Endometrium (tissue), 2 donors: ENCODE measurements around the gene ALPK1.
"Not testable (repeated sequence)": the region's sequence is repeated elsewhere in the genome, so short reads cannot be mapped to it uniquely, and the experiment has no call there.

ENCODE experiments used
- FAIRE-seq: peaks from 2 replicates; lab custom pipeline; 2012; peaks lifted over from hg19 to GRCh38; lab: Jason Lieb, UNC
- donor health status: control.
- donor health status: control.

ALPK1 gene

DNA sequence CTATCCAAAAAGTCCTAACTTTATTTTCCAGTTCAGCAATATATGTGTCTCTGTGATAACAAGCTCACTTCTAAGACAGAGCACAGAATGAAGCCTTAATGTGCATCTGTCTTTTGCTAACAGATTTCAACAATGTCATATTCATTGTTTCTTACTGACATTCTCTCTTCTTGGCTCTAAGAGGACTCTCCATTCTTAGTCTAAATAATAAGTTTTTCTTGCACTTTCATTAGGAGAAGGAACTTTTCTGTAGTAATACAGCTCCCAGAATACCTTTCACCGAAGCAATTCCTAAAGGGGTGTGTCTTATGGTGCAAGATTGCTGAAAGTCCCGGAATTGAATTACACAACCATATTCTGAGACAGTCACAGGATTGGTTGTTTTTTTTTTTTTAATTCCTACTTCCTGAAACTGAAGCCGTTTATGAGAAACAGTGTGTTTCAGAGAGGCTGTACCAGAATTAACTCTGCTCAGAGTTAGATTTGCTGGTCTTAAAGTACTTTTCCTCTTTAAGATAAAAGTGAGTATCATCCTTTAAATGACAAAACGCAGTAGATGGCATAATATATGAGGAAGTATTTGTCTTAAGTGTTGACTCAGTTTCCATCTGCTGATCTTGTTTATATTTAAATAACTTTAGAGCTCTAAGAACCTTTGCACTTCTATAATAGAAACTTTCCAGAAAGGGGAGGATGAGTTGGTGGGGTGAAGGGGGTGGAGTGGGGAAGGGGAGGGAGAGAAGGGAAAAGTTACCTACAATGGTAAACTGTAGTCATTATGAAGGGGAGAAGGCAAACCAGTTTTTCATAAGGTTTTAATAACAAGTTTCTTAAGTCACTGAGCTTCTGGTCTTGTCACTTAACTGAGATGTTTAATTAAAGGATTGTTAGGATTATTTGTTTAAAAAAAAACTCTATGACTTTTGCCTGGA is at the start of gene ALPK1:
Gene ALPK1, plus strand, starts transcription at position 421 of the 932 bp plus-strand sequence.
- FAIRE-seq, result peak; percentile 98

GRCh38 chr4:112251019-112251643 is 46.0 kb upstream of the ALPK1 start:
- no peak for FAIRE-seq

- no peak for FAIRE-seq
These were observed 44.9 kb upstream of the ALPK1 start for GRCh38 chr4:112252234-112252633.

GRCh38 chr4:112253382-112254000 is 43.7 kb upstream of the ALPK1 start:
- FAIRE-seq, result no peak

- FAIRE-seq, result no peak
These were observed 40.1 kb upstream of the ALPK1 start for GRCh38 chr4:112257098-112257497.

DNA sequence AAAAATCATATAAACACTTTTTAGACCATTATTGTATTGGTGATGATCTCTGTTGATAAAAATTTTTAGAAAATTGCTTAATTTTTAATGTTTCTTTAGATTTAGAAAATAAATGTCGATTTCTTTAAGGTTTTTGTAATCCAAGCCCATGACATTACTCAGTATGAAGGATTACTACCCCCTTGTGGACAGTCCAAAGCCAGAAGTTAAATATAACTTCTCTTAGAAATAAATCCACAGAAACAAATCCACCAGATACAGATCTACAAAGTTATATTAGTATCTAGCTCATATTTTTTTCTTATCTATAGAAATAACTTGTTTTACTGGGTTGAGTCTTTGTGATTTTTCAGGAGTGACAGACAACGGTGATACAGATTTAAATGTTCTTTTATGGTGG is 30.3 kb upstream of the ALPK1 start:
- peak; percentile 41 for FAIRE-seq

- FAIRE-seq, result no peak
These were observed 27.1 kb upstream of the ALPK1 start for GRCh38 chr4:112270051-112270450.

DNA sequence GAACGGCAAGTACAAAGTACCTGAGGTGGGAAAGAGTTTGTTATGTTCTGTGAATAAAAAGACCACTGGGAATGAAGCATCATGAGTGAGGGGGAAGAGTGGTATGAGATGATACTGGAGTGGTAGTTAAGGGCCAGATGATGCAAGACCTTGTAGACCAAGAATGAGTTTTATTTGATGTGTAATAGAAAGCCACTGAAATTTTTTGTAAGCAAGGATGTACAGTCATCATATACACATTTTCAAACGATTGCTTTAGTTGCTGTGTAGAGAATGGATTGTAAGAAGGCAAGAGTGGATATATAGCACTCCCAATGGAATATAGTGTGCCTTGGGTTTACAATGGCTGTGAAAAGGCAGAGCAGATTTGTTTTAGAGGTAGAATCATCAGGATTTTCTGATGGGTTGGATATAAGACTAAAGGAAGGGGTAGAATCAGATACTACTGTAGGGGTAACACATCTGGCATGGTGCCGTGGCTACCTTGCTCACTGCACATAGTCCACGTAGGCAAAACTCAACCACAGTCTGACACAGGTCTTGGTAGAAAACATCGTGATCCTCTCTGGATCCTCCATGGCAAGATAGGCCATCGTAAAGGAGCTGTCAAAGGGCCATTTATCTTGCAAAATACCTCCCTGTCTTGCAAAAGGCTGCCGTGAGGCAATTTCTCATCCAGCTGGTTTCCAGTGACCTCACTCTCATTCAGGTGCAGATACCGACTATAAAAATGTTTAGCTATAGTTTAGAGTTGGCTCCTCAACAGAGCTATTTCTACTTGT is 26.3 kb upstream of the ALPK1 start:
- no peak for FAIRE-seq

GRCh38 chr4:112272292-112272691 is 24.9 kb upstream of the ALPK1 start:
- no peak for FAIRE-seq

- no peak for FAIRE-seq
These were observed 22.2 kb upstream of the ALPK1 start for GRCh38 chr4:112274959-112275358.

GRCh38 chr4:112276113-112276512 is 21.1 kb upstream of the ALPK1 start:
- no peak for FAIRE-seq

DNA sequence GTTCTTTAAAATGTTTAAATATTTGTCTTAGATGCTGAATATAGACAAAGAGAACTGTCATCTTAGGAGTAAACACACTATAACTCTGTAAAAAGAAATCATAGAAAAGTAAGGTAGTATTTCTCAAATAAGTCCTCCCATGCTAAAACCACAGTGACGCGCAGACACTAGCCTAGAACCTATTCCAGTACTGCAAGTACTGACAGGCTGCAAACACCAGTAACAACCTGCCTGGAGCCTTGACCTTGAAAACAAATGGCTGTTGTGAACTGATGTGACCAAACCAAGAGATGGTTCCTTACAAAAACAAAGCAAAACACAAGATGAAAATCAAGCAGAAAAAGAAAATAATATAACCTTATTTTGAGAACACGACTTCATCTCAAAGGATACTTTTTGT is 19.9 kb upstream of the ALPK1 start:
- no peak for FAIRE-seq

DNA sequence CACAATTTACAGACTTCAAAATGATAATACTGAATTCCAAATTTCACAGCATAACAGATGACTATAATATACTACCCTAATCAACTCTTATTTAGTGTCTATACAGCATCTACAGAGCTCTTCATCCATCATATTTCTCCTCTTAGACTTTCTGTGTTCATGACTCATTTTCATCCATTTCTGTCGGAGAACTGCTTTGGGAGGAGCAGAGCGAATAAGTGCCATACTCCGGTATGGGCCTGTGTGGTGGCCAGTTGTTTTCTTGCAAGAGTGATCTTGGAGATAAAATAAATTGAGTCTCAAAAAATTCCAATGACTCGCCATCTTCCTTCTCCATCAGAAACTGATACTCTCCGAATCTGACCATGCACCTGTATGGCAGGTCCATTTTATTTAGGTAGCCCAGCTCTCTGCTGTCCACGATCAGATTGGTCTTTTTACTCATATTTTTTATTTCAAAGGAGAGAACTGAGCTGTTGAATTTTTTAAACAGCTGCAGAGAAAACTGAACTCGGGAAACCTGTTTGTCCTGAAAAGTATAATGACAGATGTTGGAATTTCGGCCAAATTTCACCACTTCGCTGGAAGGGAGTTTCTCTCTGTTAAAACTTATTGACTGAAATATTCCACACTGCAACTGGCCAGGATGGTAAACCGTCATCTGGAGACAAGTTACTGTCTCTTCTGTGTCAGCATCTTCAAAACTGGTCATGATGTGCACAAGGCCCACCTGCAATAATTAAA is 19.3 kb upstream of the ALPK1 start:
- no peak for FAIRE-seq

- no peak for FAIRE-seq
These were observed 17.9 kb upstream of the ALPK1 start for GRCh38 chr4:112279025-112279881.

DNA sequence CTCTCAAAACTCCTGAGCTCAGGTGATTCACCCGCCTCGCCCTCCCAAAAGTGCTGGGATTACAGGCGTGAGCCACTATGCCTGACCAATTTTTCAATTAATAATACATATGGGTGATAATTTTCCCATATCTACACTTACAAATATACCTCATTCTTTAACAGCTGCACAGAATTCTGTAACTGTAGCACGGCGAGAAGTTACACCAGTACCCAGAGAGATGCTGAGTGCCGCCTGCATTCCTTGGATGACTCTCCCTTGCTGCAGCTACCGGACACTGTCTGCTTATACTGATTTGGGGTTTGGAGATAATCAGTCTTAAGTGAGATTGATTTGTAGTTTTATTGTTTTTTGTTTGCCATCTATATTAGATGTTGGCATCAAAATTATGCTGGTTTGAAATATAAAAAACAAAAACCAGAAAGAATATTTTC is 17.3 kb upstream of the ALPK1 start:
- no peak for FAIRE-seq

DNA sequence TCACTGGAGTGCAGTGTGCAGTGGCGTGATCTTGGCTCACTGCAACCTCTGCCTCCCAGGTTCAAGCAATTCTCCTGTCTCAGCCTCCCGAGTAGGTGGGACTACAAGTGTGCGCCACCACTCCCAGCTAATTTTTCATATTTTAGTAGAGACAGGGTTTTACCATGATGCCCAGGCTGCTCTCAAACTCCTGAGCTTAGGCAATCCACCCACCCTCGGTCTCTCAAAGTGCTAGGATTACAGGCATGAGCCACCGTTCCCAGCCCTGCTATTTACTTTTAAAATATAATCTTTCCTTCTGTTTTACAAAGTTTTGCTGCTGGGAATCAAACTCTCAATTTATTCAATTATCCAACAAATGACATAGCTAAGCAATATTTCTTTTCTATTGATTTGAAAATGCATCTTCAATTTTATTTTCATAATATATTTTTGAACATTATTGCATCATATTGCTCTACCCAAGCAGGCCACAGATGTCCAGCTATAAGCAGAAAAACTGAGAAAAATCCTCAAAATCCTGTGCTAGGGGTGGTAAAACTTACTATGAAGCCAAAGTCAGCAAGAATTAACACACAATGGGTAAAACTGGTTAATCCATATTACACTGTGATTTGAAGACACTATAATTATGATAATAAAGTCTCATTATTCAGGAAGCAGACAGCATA is 16.6 kb upstream of the ALPK1 start:
- FAIRE-seq, result no peak

- FAIRE-seq, result not testable (repeated sequence)
These were observed 15.2 kb upstream of the ALPK1 start for GRCh38 chr4:112281895-112282398.

DNA sequence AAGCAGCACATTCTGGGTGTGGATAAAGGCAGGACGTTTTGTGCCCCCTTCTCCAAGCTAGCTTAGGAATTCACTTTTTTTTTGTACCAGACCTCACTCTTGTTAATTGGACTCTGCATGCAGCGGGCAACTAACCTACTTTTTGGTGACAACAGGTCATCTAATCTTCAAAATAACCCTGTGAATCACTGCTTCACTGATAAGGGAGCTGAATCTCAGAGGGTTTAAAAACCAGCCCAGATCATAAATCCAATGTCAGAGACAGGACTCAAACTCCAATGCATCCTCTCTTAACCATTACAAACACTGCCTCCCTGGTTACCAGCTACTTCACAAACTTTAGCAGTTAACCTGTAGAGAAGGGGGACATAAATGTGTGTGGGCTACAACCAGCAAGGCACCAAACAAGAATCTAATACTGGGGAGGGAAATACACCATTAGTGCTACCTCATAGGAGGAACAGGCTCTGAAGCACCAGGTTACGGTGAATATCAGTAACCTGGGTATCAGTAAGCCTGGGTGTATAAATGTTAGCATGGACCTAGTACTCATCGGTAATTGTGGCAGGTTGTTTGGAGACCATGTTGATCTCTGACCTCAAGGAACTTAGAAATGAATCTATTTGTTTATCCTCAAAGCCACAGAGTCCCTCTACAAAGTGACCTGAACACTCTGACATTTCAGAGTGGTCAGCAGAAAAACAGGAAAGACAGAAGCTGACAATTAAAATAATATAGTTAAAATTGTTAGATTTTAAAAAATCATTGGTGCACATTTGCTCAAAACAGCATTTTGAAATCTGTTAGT is 14.1 kb upstream of the ALPK1 start:
- no peak for FAIRE-seq

DNA sequence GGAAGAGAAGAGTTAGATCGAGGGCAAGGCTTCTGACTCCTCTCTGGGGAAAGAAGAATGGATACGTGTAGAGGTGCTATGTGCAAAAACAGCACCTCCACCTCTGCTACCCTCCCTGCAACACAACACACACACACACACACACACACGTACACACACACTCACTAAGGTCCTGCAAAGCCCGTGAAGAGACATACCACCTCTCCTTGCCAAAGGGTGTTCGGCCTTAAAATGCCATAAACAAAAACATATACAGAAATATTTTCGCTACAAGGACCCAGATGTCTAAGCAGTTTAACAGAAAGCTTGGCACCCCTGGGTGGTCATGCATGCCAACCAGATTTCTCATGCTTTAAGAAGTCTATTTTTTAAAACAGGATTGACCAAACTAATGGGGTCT is 13.0 kb upstream of the ALPK1 start:
- FAIRE-seq, result no peak
